ENCODE measurements around the gene GRB10.

DNA sequence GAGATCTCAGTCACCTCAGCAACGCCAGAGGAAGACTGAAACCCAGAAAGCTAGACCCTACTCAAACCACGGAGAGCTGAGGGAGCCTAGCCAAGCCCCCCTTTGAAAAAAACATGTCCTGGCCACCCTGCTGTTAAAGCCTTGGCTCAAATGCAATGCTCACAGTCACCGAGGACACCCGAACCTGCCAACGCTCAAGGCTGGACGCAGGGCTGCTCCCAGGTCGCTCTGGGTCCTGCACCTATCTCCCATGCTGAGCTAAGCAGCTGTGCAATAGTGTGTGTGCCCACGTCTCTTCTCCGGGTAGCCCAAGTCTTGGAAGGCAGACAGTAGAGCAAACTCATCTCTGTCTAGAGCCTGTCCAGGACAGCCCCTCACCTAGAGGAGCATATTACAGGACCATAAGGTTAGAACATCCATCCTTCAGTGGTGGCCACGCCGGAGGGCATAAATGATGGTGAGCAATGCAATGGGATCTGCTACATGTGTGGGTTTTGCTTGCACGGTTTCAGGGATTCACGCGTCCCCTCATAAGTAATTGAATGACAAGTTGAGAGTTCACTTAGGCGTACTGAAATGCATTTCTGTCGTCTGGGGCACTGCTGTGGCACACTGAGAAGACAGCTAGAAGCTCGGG, 123.2 kb downstream of the GRB10 start:
- TF ChIP-seq CTCF (conservative IDR thresholded peaks at IDR 0.05; ENCODE audit: low read depth in 2 of 2) (no peak), REST (IDR thresholded peaks at IDR 0.05; ENCODE audit: unreplicated experiment) (no peak), POLR2AphosphoS5 (IDR thresholded peaks at IDR 0.05; ENCODE audit: low read depth) (no peak), EZH2 (IDR thresholded peaks at IDR 0.05; ENCODE audit: low read depth, unreplicated experiment) (no peak), EZH2phosphoT487 (IDR thresholded peaks at IDR 0.05; ENCODE audit: unreplicated experiment) (no peak), CREB1 (CRISPR knock-in tag; IDR thresholded peaks at IDR 0.05; ENCODE audit: low read depth) (no peak), JUNB (IDR thresholded peaks at IDR 0.05; ENCODE audit: unreplicated experiment) (no peak), NANOG (IDR thresholded peaks at IDR 0.05; ENCODE audit: borderline replicate concordance) (no peak), ZNF331 (CRISPR knock-in tag; IDR thresholded peaks at IDR 0.05; ENCODE audit: low read depth) (no peak), ZNF462 (CRISPR knock-in tag; IDR thresholded peaks at IDR 0.05) (no peak)
- TF ChIP-seq, protein P1, sequence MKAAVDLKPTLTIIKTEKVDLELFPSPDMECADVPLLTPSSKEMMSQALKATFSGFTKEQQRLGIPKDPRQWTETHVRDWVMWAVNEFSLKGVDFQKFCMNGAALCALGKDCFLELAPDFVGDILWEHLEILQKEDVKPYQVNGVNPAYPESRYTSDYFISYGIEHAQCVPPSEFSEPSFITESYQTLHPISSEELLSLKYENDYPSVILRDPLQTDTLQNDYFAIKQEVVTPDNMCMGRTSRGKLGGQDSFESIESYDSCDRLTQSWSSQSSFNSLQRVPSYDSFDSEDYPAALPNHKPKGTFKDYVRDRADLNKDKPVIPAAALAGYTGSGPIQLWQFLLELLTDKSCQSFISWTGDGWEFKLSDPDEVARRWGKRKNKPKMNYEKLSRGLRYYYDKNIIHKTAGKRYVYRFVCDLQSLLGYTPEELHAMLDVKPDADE (IDR thresholded peaks at IDR 0.05), result no peak

Measured in GM23338 (cell line).